C4-2B (cell line): ENCODE data around the gene GAA.

Source experiments
- ZFX ChIP-seq: fragments of 450-650 bp; IDR thresholded peaks from 2 replicates; pipeline ENCODE4 v1.6.1; 2017
- TF ChIP-seq, protein P1 (sequence below): fragments of 450-650 bp; conservative IDR thresholded peaks from 2 replicates; pipeline ENCODE4 v1.5.1; 2017; ENCODE audit warnings: mild to moderate bottlenecking

GRCh38 chr17:80154166-80154565, 52.8 kb downstream of the GAA start:
- TF ChIP-seq, protein P1, sequence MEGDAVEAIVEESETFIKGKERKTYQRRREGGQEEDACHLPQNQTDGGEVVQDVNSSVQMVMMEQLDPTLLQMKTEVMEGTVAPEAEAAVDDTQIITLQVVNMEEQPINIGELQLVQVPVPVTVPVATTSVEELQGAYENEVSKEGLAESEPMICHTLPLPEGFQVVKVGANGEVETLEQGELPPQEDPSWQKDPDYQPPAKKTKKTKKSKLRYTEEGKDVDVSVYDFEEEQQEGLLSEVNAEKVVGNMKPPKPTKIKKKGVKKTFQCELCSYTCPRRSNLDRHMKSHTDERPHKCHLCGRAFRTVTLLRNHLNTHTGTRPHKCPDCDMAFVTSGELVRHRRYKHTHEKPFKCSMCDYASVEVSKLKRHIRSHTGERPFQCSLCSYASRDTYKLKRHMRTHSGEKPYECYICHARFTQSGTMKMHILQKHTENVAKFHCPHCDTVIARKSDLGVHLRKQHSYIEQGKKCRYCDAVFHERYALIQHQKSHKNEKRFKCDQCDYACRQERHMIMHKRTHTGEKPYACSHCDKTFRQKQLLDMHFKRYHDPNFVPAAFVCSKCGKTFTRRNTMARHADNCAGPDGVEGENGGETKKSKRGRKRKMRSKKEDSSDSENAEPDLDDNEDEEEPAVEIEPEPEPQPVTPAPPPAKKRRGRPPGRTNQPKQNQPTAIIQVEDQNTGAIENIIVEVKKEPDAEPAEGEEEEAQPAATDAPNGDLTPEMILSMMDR, result no peak
- TF ChIP-seq ZFX, result no peak
